Kidney (tissue), 14 donors: ENCODE results near the gene VDAC2. TPM values are rescaled to one million over a fixed set of nuclear protein-coding genes. Genes with fewer than 3 reads are reported as not detected.

ENCODE experiments used
- DNase-seq, 5 donors: peaks; one replicate each; pipeline ENCODE4 v3.0.0-alpha.2; 2013 to 2020
- FAIRE-seq: peaks from 2 replicates; lab custom pipeline; 2012; peaks lifted over from hg19 to GRCh38; lab: Jason Lieb, UNC
- H3K27ac ChIP-seq, 2 donors: one replicate each; pipeline ENCODE4 v1.7.0; 2013; ENCODE audit warnings: low read depth in 2 of 2, low read length in 2 of 2, inconsistent platforms in 1 of 2
- H3K27me3 ChIP-seq: one replicate; pipeline ENCODE4 v1.7.1; 2013; ENCODE audit warnings: low read length, inconsistent platforms; ENCODE audit not compliant: control insufficient read depth, insufficient read depth
- H3K36me3 ChIP-seq, 3 donors: one replicate each; pipeline versions ENCODE4 v1.7.0 to v1.7.1; 2013; ENCODE audit warnings: low read length in 3 of 3, control low read depth in 1 of 3, inconsistent platforms in 1 of 3; ENCODE audit not compliant: insufficient read depth in 3 of 3, control insufficient read depth in 2 of 3
- H3K4me1 ChIP-seq, 3 donors: one replicate each; pipeline versions ENCODE4 v1.7.0 to v1.7.1; 2013; ENCODE audit warnings: low read length in 3 of 3, inconsistent platforms in 1 of 3, low read depth in 1 of 3; ENCODE audit not compliant: control insufficient read depth in 2 of 3, insufficient read depth in 2 of 3
- H3K4me3 ChIP-seq, 3 donors: one replicate each; pipeline versions ENCODE4 v1.7.0 to v1.8.1; 2013; ENCODE audit warnings: low read length in 3 of 3, control low read depth in 1 of 3, inconsistent platforms in 1 of 3
- H3K9ac ChIP-seq, 3 donors: one replicate each; pipeline versions ENCODE4 v1.7.0 to v1.7.1; 2013; ENCODE audit warnings: low read length in 3 of 3, control low read depth in 1 of 3, inconsistent platforms in 1 of 3
- H3K9me3 ChIP-seq, 3 donors: one replicate each; pipeline versions ENCODE4 v1.7.0 to v1.7.1; 2013; ENCODE audit warnings: low read length in 3 of 3, control low read depth in 1 of 3, inconsistent platforms in 1 of 3; ENCODE audit not compliant: control insufficient read depth in 2 of 3, insufficient read depth in 1 of 3
- CTCF ChIP-seq: IDR thresholded peaks from 3 replicates; pipeline ENCODE4 v1.5.1; 2012; ENCODE audit warnings: mild to moderate bottlenecking, moderate library complexity, borderline replicate concordance; ENCODE audit not compliant: insufficient read depth; ENCODE audit errors: extremely low read depth
- intact Hi-C: fragments of 100-400 bp; cut with DNase I; formaldehyde crosslinking; loops from one replicate; pipeline ENCODE4 v1.11.1; 2022
- polyA plus RNA-seq: library from polyadenylated mRNA; stranded (reverse); fragments of 350-450 nt; fragmentation: Illumina TruSeq; extraction: RNeasy Lipid Tissue Mini Kit (QIAGEN cat#74804); gene quantifications from one replicate; pipeline ENCODE4 v1.2.3, GENCODE V29; 2014; ENCODE audit warnings: low read depth, low replicate concordance; ENCODE audit not compliant: insufficient read depth
- total RNA-seq: library from RNA; stranded (reverse); fragmentation: NEBNext Ultra II Directional; extraction: Animal tissue kit (Norgen Biotek cat#: 25700); gene quantifications from one replicate; pipeline ENCODE4 v1.2.1, GENCODE V29; 2021
- donor health status: control.
- donor health status: control.
- donor health status: control.
- donor health status: control.
- donor health status: control.
- donor health status: DM: yes; HTN: yes; CAD: no.
- donor health status: Normal renal cell carcinoma (clear cell type).

Gene VDAC2
- total and polyA plus RNA-seq, 2 donors from 2014 or later = 128 to 211 TPM

GRCh38 chr10:75246506-75246905 lies 35.9 kb downstream of the VDAC2 start:
- Histone ChIP-seq H3K4me1 (no peaks in the 10 kb centered on the region), H3K36me3 (no peaks in the 10 kb centered on the region), H3K27ac (no peak overlapping the region), H3K9me3 (no peaks in the 10 kb centered on the region), H3K4me3 (no peak overlapping the region), H3K9ac (no peak overlapping the region), H3K27me3 (no peaks in the 10 kb centered on the region)
- no peak for TF ChIP-seq CTCF
- DNase-seq = no peak
- FAIRE-seq = no peak
- intact Hi-C loops = no loop called here

GRCh38 chr10:75247797-75248196 lies 37.2 kb downstream of the VDAC2 start:
- no peaks in the 10 kb centered on the region for H3K4me1 ChIP-seq
- H3K27ac ChIP-seq = no peak overlapping the region
- no peak overlapping the region for H3K9ac ChIP-seq
- no peak overlapping the region for H3K4me3 ChIP-seq
- FAIRE-seq (no peak), DNase-seq (no peak)
- H3K9me3 ChIP-seq = peaks cover 0 to 3% (median 2%) of the 10 kb centered on the region in 3 donors
- no peak for TF ChIP-seq CTCF
- H3K27me3 ChIP-seq = no peaks in the 10 kb centered on the region
- intact Hi-C loops = no loop called here
- no peaks in the 10 kb centered on the region for H3K36me3 ChIP-seq

GRCh38 chr10:75250934-75251333 lies 40.3 kb downstream of the VDAC2 start:
- intact Hi-C loops = no loop called here
- Histone ChIP-seq H3K4me1 (no peaks in the 10 kb centered on the region), H3K36me3 (no peaks in the 10 kb centered on the region), H3K27ac (no peak overlapping the region), H3K4me3 (no peak overlapping the region), H3K27me3 (no peaks in the 10 kb centered on the region), H3K9ac (no peak overlapping the region), H3K9me3 (peaks cover 0 to 17% (median 3%) of the 10 kb centered on the region in 3 donors)
- no peak for FAIRE-seq
- no peak for TF ChIP-seq CTCF
- no peak for DNase-seq
